ENCODE measurements around the gene HAO1.

HAO1 gene

DNA sequence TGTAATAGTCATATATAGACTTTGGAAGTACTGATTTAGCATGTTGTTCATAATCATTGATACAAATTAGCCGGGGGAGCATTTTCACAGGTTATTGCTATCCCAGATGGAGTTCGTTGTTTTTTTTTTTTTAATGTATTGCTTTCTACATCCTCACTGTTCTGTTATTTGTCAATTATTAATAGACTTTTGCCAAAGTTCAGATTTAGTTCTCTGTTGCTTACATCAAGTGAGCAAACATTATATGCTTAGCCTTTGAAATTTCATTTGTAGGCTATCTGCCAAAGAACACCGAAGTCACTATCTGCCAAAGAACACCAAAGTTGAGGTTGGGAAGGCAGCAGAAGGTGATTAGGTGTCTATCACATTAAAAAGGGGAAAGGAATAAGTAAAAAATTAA, at the start of gene HAO1:
TSS of gene HAO1 (minus strand) at position 118 of the 400 bp plus-strand sequence. CDS start at position 82, 36 bp downstream.
- no peak within 1 kb of the TSS for H3K4me3 ChIP-seq (ENCODE audit: low read depth, low read length)
- DNase-seq (ENCODE audit: low read depth, low spot score): no peak
- in situ Hi-C loops (cut with HindIII; ENCODE audit: low sequenced_read_pairs): no loop called here
- TF ChIP-seq, protein P1, sequence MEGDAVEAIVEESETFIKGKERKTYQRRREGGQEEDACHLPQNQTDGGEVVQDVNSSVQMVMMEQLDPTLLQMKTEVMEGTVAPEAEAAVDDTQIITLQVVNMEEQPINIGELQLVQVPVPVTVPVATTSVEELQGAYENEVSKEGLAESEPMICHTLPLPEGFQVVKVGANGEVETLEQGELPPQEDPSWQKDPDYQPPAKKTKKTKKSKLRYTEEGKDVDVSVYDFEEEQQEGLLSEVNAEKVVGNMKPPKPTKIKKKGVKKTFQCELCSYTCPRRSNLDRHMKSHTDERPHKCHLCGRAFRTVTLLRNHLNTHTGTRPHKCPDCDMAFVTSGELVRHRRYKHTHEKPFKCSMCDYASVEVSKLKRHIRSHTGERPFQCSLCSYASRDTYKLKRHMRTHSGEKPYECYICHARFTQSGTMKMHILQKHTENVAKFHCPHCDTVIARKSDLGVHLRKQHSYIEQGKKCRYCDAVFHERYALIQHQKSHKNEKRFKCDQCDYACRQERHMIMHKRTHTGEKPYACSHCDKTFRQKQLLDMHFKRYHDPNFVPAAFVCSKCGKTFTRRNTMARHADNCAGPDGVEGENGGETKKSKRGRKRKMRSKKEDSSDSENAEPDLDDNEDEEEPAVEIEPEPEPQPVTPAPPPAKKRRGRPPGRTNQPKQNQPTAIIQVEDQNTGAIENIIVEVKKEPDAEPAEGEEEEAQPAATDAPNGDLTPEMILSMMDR (IDR thresholded peaks at IDR 0.05; ENCODE audit: low read depth, low read length): no peak

DNA sequence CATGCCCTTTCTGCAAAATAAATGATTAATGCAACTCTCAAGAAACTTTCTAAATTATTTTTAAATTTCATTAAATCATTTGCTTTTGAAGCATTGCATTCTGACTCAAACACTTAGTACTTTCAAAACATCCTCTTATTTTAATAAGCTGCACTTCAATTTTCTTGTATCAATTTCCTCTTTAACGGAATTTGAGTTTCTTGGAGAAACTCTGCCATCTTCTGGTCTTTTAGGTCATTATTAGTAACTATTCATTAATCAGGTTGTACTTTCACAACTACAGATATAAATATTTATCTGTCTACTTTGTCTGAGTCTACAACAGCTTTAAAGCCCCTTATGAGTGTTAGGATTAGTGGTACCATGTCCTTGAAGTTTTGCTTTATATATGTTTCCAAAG, 49.1 kb upstream of the HAO1 start:
- H3K4me3 ChIP-seq (ENCODE audit: low read depth, low read length): no peak overlapping the region
- TF ChIP-seq, protein P1 (IDR thresholded peaks at IDR 0.05; ENCODE audit: low read depth, low read length): no peak
- in situ Hi-C loops (cut with HindIII; ENCODE audit: low sequenced_read_pairs): no loop called here
- DNase-seq (ENCODE audit: low read depth, low spot score): no peak

DNA sequence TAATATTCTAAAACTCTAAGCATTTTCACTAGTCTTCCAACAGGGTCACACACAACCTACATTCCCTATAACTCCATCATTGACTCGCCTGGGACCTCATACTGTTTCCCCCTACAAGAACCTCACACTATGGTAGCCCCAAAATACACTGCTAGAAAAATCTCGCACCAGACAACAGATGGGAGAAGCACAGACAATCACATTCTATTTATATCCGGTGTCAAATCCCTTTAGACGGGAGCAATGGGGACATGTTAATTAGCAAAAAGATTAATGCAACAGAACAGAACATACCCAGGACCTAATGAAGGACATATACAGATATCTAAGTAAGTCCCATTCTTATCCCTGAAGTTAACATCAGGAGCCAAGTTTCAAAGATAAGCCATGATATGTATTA, 45.7 kb upstream of the HAO1 start:
- TF ChIP-seq, protein P1 (IDR thresholded peaks at IDR 0.05; ENCODE audit: low read depth, low read length): no peak
- H3K4me3 ChIP-seq (ENCODE audit: low read depth, low read length): no peak overlapping the region
- in situ Hi-C loops (cut with HindIII; ENCODE audit: low sequenced_read_pairs): no loop called here
- no peak for DNase-seq (ENCODE audit: low read depth, low spot score)

DNA sequence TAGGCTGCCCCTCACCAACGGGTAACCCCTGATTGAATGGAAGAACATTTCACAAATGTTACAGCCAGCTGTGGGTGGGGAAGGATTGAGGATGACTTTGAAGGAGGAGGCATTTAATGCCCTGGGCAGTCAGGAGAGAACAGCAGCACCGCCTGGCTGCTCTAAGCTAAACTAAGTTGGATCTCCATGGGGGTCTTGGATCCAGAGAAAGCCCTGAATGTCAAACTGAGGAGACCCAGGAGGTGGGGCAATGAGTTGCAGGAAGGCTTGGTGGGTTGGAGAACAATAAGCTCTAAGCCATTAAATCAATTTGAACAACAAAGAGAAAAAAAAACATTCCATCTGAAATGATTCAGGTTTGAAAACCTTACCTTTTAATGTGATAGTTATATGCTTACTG, 43.9 kb upstream of the HAO1 start:
- in situ Hi-C loops (cut with HindIII; ENCODE audit: low sequenced_read_pairs): no loop called here
- TF ChIP-seq, protein P1 (IDR thresholded peaks at IDR 0.05; ENCODE audit: low read depth, low read length): no peak
- DNase-seq (ENCODE audit: low read depth, low spot score): no peak
- H3K4me3 ChIP-seq (ENCODE audit: low read depth, low read length): no peak overlapping the region

DNA sequence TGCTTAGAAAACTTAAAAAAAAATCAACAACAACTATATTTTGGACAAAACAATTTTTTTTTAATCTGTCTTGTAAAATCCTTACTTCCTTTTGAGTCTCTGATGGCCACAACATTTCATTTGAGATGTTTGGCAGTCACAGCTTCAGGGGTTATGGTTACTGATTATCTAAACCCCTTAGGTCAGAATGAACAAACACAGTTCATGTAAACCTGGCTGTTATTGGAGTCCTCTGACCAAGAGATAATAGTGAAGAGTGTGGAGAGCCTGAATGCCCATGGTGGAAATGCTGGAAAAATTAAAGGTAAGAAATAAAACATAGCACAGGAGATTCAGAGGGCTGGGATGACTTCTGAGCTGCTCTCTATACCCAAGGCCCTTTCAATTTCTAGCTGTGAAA, 41.1 kb upstream of the HAO1 start:
- TF ChIP-seq, protein P1 (IDR thresholded peaks at IDR 0.05; ENCODE audit: low read depth, low read length): no peak
- in situ Hi-C loops (cut with HindIII; ENCODE audit: low sequenced_read_pairs): no loop called here
- no peak overlapping the region for H3K4me3 ChIP-seq (ENCODE audit: low read depth, low read length)
- DNase-seq (ENCODE audit: low read depth, low spot score): no peak

DNA sequence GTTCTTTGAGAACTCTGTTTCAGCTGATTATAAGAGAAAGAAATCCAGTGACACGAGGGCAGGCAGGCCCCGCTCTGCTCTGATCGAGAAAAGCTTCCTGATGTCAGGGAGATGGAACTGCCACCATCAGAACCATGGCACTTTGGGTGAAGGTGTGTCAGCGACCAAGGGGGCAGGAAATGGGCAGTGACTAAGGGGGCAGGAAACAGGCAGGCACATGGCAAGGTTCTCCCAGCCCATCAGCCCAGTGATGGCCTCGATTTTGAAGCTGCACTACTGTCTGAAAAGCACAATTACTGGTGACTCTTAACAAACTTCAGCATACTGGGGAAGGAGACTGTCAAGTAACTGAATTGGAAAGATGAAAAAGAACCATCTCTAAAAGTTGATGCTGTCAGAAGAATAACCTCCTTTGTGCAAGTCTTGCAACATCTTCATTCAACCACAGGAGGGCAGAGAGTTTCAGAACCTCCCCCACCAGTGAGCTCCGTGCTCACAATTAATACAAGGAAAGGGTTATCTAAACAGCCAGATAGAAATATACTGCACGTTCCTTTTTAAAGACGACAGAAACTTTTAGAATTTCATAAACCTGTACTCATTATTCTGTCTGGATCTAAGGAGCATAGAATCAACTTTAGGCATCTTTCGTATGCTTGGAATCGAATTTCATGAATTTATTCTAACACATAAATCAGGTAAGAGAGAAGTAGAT, 40.2 kb upstream of the HAO1 start:
- H3K4me3 ChIP-seq (ENCODE audit: low read depth, low read length): no peak overlapping the region
- TF ChIP-seq, protein P1 (IDR thresholded peaks at IDR 0.05; ENCODE audit: low read depth, low read length): peak; percentile 49
- in situ Hi-C loops (cut with HindIII; ENCODE audit: low sequenced_read_pairs): no loop called here
- DNase-seq (ENCODE audit: low read depth, low spot score): peak; percentile 45
